GM19351 (cell line): ENCODE measurements around the gene HEATR5A.
"Not testable (repeated sequence)": the region's sequence is repeated elsewhere in the genome, so short reads cannot be mapped to it uniquely, and the experiment has no call there.

Experiments used
- ATAC-seq: cut with Tn5 transposase; IDR thresholded peaks from one replicate; pipeline ENCODE4 v1.9.1; 2021; ENCODE audit warnings: mild to moderate bottlenecking, moderate library complexity; ENCODE audit not compliant: unreplicated experiment

HEATR5A gene

DNA sequence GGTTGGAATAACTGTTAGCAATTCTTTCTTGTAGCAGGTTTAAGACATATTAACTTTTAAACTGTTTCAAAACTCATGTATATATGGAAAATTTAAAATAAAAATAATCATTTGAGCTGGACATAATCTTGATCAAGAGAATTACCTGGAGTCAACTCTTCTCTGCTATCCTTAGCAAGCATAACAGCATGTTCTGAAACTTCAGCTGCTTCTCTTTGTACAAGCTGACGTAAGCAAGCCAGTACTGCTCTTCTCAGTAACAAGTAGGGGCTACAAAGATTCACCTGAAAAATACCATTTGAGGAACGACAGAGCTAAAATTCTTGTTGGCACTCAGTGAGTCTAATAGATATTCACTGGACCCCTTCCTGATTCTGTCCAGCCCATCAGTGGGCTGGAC lies 83.0 kb downstream of the HEATR5A start:
- no peak for ATAC-seq

DNA sequence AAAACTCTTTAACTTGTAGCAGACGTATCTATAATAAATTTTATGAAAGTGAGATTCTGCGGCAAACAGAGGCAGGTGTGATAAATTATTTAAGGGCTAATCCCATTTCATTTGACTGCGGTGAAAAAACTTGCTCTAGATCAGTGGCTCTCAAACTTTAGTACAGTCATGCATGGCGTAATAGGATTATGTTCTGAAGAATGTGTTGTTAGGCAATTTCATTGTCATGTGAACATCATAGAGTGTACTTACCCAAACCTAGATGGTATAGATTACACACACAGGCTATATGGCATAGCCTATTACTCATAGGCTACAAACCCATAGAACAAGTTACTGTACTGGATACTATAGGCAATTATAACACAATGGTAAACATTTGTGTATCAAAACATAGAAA lies 83.7 kb downstream of the HEATR5A start:
- ATAC-seq: no peak

DNA sequence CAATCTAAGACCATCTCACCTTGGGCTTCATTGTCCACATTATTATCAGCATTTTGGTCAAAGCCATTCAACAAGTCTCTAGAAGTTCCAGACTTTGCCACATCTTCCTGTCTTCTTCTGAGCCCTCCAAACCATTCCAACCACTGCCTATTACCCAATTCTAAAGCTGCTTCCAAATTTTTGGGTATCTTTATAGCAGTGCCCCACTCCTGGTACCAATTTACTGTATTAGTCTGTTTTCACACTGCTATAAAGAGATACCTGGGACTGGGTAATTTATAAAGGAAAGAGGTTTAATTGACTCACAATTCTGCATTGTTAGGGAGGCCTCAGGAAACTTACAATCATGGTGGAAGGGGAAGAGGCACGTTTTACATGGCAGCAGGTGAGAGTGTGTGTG lies 89.0 kb downstream of the HEATR5A start:
- ATAC-seq: not testable (repeated sequence)

DNA sequence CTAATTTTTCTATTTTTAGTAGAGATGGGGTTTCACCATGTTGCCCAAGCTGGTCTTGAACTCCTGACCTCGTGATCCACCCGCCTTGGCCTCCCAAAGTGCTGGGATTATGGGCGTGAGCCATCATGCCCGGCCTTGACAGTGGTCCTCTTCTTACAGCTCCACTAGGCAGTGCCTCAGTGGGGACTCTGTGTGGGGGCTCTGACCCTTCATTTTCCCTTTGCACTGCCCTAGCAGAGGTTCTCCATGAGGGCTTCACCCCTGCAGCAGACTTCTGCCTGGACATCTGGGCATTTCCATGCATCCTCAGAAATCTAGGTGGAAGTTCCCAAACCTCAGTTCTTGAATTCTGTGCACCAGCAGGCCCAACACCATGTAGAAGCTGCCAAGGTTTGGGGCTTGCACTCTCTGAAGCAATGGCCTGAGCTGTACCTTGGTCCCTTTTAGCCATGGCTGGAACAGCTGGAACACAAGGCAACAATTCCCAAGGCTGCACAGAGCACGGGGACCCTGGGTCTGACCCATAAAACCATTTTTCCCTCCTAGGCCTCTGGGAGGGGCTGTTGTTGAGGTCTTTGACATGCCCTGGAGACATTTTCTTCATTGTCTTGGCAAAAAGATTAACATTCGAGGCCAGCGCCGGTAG lies 90.4 kb downstream of the HEATR5A start:
- not testable (repeated sequence) for ATAC-seq

DNA sequence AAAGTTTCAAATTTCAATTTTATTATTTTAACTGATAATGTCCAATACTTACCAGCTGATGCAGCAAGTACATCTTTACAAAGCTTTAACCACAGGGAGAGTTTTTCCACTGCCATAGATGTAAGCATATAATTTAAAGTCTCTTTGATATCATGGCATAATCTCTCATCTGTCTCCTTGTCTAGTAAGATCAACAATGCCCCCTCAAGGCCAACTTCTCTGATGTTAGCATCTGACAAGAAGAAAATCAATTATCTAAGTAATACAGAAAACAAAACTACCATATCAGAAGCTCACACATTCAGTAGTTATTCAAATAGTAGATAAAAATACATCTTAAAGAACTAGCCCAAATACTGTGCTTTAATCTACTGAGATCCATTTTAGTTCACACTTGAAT lies 94.2 kb downstream of the HEATR5A start:
- ATAC-seq: no peak

DNA sequence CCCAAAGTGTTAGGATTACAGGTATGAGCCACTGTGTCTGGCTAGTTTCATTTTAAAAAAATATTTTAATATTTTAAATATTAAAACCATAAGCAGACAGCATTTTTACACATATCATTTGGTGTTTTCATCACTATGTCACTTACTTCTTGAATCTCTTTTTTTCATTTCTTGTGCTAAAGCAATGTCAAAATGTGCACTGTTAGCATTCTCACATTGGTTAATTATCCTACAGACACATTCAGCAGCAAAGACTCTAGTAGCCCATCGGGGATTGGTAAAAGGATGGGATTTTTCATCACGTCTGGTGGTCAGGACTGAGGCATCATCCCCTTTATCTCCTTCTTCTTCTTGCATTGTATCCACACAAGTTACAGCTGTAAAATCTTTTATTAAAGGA lies 96.9 kb downstream of the HEATR5A start:
- ATAC-seq: no peak

DNA sequence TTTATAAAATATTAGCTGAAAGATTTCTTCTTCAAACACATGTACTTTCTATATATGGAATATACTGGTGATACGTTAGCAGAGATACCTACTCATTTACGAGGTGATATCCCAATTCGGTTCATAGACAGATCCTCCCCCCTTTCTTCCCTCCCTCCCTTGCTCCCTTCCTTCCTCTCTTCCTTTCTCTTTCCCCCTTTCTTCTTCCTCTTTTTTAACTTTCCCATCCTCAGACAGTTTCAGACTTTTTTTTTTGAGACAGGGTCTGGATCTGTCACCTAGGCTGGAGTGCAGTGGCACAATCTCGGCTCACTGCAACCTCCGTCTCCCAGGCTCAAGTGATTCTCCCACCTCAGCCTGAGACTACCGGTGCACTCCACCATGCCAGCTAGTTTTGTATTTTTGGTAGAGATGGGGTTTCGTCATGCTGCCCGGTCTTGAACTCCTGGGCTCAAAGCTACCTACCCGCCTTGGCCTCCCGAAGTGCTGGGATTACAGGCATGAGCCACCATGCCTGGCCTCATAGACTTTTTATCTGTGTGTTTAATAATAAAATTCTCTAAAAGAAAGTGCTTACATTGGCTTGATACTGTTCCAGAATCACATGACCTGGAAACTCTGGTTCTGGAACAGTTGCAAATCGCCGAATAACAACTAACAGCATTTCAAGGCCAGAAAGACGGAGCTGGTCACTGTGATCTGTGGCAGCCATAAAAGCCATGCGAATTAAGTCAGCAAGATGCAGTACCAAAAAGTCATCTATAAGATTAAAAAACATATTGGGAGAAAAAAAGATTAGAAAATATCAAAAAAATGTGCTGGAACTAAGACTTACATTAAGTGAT lies 99.2 kb downstream of the HEATR5A start:
- no peak for ATAC-seq

DNA sequence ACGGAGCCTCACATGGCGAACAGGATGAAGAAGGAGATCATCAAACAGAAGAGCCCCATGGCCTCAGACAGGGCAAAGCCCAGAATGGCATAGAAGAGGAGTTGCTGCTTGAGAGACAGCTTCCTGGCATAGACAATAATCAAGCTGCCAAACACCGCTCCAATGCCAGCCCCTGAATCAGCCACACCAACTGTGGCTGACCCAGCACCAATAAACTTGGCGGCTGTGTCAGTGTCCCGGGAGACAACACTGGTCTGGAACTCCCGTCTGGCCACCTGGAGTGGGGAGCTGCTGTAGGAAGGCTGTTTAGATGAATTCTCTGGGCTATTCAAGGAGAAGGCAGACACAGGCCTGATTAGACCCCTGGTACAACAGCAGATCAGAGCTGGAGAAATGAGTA lies 100.1 kb downstream of the HEATR5A start:
- ATAC-seq: no peak

DNA sequence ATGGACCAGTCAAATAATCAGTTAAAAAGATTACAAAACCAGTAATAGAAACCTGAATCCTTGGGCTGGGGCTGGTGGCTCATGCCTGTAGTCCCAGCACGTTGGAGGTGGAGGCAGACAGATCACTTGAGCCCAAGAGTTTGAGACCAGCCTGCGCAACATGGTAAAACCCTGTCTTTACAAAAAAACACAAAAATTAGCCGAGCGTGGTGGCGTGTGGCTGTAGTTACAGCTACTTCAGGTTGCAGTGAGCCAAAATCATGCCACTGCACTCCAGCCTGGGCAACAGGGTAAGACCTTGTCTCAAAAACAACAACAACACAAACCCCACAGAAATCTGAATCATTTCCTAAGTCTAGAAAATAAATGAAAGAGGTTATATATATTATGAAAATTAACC lies 100.6 kb downstream of the HEATR5A start:
- no peak for ATAC-seq

DNA sequence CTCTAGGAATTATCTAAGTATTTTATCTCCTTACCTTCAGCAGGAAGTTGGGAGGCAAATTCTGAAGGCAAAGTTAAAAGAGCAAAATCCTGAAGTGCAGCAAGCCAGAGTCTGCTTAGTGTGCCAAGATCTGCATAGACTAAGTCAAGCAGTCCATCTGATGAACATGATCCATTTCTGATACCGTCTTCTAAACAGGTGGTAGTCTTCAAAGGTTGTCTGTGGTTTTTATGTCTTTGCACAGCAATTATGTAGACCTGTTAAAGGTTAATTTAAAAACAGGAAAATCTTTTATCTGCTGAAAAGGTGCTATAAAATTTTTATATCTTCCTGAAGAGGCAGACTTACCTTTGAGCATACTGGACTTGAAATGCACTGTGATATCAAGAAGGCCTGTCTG lies 107.4 kb downstream of the HEATR5A start:
- ATAC-seq: no peak

DNA sequence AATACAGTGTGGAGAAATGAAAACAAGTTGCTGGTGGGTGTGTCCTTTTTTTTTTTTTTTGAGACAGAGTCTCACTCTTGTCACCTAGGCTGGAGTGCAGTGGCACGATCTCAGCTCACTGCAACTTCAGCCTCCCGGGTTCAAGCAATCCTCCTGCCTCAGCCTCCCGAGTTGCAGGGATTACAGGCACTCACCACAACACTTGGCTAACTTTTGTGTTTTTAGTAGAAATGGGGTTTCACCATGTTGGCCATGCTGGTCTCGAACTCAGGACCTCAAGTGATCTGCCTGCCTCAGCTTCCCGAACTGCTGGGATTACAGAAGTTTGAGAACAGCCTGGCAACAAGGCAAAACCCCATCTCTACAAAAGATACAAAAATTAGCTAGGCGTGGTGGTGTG lies 108.0 kb downstream of the HEATR5A start:
- not testable (repeated sequence) for ATAC-seq

DNA sequence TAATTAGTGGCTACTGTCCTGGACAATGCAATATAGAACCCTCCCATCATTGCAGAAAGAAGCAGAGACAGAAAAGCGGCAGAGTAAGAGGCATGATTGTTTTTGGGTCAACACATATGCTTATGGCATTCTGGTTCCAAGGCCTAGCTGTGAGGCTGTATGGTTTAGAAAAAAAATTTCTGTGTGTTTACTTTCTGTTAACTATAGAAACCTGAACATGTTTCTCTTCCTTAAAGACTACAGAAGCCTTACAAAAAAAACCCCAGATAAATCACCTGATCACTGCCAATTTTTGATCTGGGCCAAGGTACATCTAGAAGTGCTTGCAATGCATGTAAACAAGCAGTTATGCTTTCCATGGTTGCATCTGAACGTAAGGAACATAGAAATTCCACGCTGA lies 112.7 kb downstream of the HEATR5A start:
- peak; percentile 44 for ATAC-seq

DNA sequence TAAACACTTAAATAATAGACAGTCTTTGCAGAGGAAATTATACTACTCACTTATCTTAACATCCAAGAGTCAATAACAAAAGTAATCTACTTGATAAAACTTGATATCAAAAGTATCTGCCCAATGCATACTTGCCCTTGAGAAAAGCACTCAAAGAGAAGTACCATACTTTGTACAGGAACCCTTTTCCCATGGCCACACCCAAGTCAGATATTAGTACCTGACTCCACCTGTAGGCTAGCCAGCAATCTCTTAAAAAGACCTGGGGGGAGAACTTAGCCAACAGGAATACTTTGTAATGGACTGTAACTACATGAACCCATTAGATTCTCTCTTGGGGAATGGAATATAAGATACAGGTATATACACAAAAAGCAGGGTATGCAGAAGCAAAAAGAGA lies 113.2 kb downstream of the HEATR5A start:
- no peak for ATAC-seq

DNA sequence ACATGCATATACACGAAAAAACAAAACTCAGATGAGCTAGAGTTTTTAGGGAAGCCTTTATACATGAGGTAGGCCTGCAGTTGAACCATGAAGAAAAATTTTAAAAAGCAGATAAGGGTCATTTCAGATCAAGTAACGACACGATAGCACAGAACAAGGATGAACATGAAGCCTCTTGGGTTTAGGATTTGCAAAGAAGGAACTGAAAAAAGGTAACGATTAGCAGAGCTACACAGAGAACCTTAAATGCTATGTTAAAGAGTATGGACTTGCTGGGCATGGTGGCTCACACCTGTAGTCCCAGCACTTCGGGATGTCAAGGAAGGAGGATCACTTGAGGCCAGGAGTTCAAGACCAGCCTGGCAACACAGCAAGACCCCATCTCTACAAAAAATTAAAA lies 116.7 kb downstream of the HEATR5A start:
- no peak for ATAC-seq

DNA sequence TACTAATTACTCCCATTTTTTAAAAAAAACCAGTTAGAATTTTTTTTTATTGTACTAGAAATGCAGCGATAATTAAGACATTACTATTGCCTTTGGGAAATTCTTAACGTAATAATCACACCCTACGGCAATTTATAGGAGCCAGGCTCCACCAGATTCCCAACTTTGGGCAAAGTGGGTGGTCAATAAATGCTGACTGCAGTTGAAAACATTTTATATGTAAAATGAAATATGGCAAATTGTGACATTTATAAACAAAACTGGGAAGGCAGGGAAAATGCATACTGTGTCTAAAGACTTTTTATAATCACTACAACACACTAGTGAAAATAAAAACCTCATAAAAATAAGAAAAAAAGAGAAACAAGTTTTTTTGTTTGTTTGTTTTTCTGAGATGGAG lies 119.5 kb downstream of the HEATR5A start:
- no peak for ATAC-seq

DNA sequence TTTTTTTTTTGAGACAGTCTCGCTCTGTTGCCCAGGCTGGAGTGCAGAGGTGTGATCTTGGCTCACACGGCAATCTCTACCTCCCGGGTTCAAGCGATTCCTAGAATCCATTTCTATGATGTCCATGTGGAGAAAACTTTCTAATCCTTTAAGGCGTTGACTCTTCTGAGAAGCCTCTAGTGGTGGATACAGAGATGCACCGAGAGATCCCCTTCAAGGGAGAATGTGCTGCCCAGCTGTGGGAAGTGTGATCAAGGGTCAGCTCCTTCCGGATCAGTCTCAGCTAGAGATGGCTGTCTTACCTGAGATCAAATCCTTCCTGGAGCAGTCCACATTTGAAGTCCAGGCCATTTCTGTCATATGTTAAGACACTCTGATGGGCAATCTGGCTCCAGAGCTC lies 120.1 kb downstream of the HEATR5A start:
- ATAC-seq: no peak

DNA sequence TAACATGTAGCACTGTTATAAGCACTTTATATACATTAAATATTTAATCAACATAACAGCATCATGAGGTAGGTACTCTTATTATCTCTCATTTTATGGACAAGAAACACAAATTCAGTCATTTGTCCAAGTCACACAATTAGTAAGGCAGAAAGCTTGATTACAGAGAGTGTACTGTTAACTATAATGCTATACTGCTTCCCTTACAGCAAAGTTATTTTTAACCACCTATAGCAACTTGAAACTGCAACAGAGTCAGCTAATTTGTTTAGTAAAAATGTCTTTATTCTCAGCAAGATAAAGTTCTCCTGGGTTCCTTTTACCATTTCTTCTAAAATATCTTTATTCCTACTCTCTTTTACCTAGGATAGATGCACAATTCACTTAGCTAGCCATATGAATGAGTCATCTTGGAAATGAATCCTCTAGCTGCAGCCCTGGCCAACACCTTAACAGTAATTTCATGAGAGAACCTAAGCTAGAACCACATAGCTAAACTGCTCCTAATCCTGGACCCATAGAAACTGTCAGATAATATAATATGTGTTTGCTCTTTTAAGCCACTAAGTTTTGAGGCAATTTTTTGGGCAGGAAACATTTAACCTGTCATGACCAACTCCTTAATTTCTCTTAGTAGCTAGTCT lies 122.5 kb downstream of the HEATR5A start:
- peak; percentile 86 for ATAC-seq

DNA sequence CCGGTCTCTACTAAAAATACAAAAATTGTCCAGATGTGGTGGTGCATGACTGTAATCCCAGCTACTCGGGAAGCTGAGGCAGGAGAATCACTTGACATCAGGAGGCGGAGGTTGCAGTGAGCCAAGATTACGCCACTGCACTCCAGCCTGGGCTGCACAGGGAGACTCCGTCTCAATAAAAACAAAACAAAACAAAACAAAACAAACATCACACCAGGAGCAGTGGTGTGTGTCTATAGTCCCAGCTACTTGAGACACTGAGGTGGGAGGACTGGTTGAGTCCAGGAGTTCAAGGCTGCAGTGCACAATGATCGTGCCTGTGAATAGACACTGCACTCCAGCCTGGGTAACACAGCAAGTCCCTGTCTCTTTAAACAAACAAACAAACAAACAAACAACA lies 123.2 kb downstream of the HEATR5A start:
- ATAC-seq: no peak

DNA sequence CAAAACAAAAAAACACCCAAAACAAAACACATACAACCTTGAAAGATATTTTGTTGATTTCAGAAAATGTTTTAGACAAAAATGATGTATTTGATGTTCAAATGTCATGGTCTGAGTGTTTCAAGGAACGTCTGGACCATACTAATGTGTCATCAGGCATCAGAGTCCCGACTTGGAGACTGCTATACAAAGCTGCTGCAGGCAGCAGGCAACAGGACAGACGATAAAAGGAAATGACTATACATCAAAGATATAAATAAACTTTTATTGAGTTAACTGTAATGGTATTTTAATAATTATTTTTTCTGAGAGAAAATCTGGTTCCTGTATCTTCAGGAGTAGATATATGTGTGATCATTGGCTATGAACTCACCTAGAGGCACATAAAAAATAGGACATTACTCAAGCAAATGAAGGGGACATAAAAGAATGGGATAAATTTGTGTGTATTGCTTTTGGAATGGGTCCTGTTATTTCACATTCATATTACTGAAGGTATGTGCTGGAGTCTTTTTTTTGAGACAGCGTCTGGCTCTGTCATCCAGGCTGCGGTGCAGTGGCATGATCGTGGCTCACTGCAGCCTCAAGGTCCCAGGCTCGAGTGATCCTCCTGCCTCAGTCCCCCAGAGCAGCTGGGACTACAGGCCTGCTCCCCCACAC lies 125.5 kb downstream of the HEATR5A start:
- ATAC-seq: no peak

DNA sequence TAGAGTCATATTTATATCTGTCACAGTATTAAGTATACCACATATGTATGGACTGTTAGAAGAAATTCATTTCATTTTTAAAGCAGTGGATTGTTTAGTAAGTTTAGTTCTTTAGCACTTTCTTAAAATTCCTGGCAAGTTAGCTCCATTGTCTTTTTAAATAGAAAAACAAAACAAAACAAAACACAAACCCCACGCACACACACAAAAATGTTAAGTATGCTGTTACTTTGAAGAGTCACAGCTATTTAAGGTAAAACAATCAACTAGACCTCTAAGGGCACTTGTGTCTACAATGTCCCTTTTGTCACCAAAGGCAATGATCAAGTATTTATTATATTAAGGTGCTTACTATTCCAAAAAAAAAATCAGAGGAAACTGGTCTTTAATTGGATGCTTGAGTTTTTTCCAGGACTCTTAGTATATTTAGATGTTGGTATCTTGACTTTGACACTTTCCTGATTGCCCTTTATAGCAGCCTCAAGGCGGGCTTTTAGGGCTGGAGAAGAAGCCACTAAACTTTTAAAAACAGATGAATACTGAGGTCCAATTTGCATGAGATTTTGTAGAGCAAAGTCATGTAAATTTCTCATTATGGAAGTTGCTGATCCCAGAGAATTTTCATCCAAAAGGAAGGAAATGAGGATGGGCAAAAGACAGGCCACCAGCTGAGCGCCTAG lies 127.3 kb downstream of the HEATR5A start:
- no peak for ATAC-seq

DNA sequence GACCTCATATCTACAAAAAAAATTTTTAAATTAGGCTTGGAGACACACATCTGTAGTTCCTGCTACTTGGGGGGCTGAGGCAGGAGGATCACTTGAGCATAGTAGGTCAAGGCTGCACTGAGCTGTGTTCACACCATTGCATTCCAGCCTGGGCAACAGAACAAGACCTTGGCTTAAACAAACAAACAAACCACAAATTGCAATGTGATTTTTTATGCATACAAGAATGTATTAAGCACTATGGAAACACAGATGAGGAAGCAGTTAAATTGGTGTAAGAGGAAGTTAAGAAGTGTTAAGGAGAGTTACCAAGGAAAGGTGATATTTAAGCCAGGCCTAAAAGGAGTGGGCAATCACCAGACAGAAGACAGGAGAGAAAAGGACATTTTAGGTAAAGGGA lies 129.1 kb downstream of the HEATR5A start:
- no peak for ATAC-seq
